HUDEP-2 (cell line): ENCODE measurements around the gene VPS37B.

Experiments used
- DNase-seq, 76 experiments: peaks; one replicate each; lab custom pipeline; 2025; ENCODE audit not compliant: unreplicated experiment in 76 of 76; lab: John Stamatoyannopoulos, UW

Gene VPS37B

DNA sequence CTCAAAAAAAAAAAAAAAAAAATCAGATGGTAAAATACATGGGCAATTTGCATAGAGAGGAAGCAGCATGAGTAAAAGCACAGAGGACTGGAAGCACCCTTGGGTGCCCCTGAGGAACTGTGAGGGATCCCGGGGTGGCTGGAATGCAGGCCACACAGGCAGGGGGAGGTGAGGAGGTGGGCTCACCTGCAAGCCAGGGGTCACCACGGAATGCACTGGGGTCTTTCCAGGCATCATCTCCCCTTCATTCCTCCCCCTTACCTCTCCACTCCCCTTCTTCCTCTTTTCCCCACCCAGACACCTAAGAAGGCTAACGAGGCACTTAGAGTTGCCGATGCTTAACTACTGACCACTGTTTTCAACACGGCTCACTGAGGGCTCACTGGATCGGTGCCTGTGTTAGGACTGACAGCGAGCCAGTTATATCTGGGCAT is 75.1 kb downstream of the VPS37B start:
- no peak for DNase-seq

- no peak for DNase-seq
Measured at GRCh38 chr12:122820138-122820537, 75.8 kb downstream of the VPS37B start.

- DNase-seq, result no peak
Measured at GRCh38 chr12:122819209-122819785, 76.6 kb downstream of the VPS37B start.
